Heart right ventricle (tissue), 16 donors: ENCODE data around the gene LRRC3. TPM values are rescaled to one million over a fixed set of nuclear protein-coding genes. Genes with fewer than 3 reads are reported as not detected.
A peak's percentile ranks its signal among the peaks of the same experiment; 100 is the strongest.

Experiments used
- ATAC-seq, 8 donors: fragments of 200-7000 bp; cut with Tn5 transposase; one replicate each; pipeline ENCODE4 v1.9.1; 2020; ENCODE audit warnings: mild to moderate bottlenecking in 8 of 8, moderate library complexity in 8 of 8, moderate number of reproducible peaks in 1 of 8
- DNase-seq, 2 donors: peaks; one replicate each; pipeline ENCODE4 v3.0.0-alpha.2; 2020
- H3K27ac ChIP-seq, 10 donors: fragments of 200-600 bp; sonication (generic) in 2 of 10; one replicate each; pipeline versions ENCODE4 v1.5.0 to v1.8.0; 2020 to 2022; ENCODE audit warnings: mild to moderate bottlenecking in 3 of 10
- H3K27me3 ChIP-seq, 7 donors: fragments of 200-600 bp; one replicate each; pipeline ENCODE4 v1.8.0; 2021 to 2022; ENCODE audit warnings: mild to moderate bottlenecking in 2 of 7
- H3K36me3 ChIP-seq, 9 donors: fragments of 200-600 bp; sonication (generic) in 1 of 9; one replicate each; pipeline versions ENCODE4 v1.5.0 to v1.8.0; 2020 to 2022; ENCODE audit warnings: mild to moderate bottlenecking in 2 of 9
- H3K4me1 ChIP-seq, 9 donors: fragments of 200-600 bp; sonication (generic) in 1 of 9; one replicate each; pipeline versions ENCODE4 v1.5.0 to v1.8.0; 2020 to 2022; ENCODE audit warnings: mild to moderate bottlenecking in 4 of 9
- H3K4me3 ChIP-seq, 10 donors: fragments of 200-600 bp; sonication (generic) in 2 of 10; one replicate each; pipeline versions ENCODE4 v1.5.0 to v1.8.0; 2020 to 2022; ENCODE audit warnings: mild to moderate bottlenecking in 7 of 10, moderate library complexity in 2 of 10
- H3K9me3 ChIP-seq, 11 donors: fragments of 200-600 bp in 10 of 11; sonication (generic) in 2 of 11; one replicate each; pipeline versions ENCODE4 v1.5.0 to v1.8.0; 2013 to 2022; ENCODE audit warnings: mild to moderate bottlenecking in 2 of 11, control low read depth in 1 of 11, moderate library complexity in 1 of 11
- WGBS, 2 donors: extraction: QIAGEN DNeasy Blood & Tissue Kit; methylation state at CpG; one replicate each; pipeline ENCODE4 v1.1.7; 2013; ENCODE audit warnings: inconsistent platforms in 1 of 2; 5-methylcytosine and 5-hydroxymethylcytosine counted together
- intact Hi-C, 10 donors: fragments of 100-400 bp; cut with DNase I; formaldehyde crosslinking; loops; one replicate each; pipeline versions ENCODE4 v1.11.1 to v1.14.2; 2022
- polyA plus RNA-seq, 2 donors: library from polyadenylated mRNA; stranded (reverse); fragments of 200-250 nt; gene quantifications; one replicate each; pipeline ENCODE4 v1.2.3, GENCODE V29; 2013
- total RNA-seq, 10 donors: library from RNA; stranded (reverse); fragmentation: NEBNext Ultra II Directional in 3 of 10; extraction: Animal tissue kit (Norgen Biotek cat#: 25700) in 3 of 10; gene quantifications; one replicate each; pipeline versions ENCODE4 v1.2.1 to v1.2.4, GENCODE V29; 2021 to 2023
- TF ChIP-seq, protein P1 (sequence below), 9 donors: fragments of 200-600 bp; sonication (generic) in 2 of 9; IDR thresholded peaks; one replicate each; pipeline versions ENCODE4 v1.5.0 to v1.8.0; 2021 to 2022; ENCODE audit warnings: antibody characterized with exemption in 9 of 9, mild to moderate bottlenecking in 5 of 9, moderate library complexity in 1 of 9
- donor health status: Arrhythmogenic right ventricular cardiomyopathy.
- donor health status: ischemic (EF 13 %, LVEDD 7.1; RV severe dilation, severe dysfunction).
- donor health status: healthy with polysubstance abuse.
- donor health status: DM: no; HTN: yes; CAD: no.
- donor health status: DM: no; HTN: no; CAD: no.
- donor health status: ischemic (EF 25% LVEDD 6.9; RV normal size, moderate dysfunction).
- donor health status: ischemic (EF 25% LVEDD 5.7; RV mildly dilated, moderate dysfunction).
- donor health status: healthy.
- donor health status: DM: yes; HTN: yes; CAD: no.
- donor health status: Ischemic cardiomyopathy.
- donor health status: ischemic (EF 35%, LVEDD 5.7; RV mildly dilated, moderate dysfunction).
- donor health status: nonischemic (EF 11% LVEDD 7.7; RV severe dilation, severe dysfunction).
- donor health status: DM: yes; HTN: yes; CAD: no.
- donor health status: PGD.
- donor health status: ischemic (EF 29% LVEDD 5.4; RV normal size, mild dysfunction).
- donor health status: nonischemic (EF 23%, LVEDD 6.1; RV moderate dilation, normal function).

Gene LRRC3
- total and polyA plus RNA-seq, 12 donors: 1.2 to 3.2 (median 2.0) TPM

DNA sequence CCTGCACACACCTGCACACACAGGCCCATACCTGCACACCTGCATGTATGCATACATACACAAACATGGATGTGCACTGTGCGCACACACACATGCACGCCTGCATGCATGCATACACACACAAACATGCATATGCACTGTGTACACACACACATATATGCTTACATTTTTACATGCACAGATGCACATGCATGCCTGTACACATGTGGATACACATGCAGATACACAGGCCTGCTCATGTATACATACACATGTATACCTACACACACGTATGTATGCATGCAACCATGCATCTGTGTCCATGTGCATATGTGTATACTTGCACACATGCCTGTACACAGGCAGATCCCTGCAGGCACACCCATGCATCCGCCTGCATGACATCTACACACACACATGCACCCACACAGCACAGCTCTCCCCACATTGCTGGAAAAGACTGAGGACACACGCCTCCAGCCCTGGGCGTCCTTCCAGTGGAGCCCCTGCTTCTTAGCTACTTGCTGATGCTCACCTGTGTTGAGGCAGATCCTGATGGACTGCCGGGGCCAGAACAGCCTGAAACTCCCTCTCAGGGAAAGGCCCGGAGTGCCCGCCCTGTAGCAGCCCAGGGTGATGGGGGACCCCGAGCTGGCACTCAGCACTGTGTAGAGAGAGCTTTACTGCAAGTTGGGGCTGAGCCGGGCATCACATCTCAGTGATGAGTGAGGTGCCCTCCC is 56.1 kb downstream of the LRRC3 start:
- no peaks in the 10 kb centered on the region for H3K9me3 ChIP-seq
- no peaks in the 10 kb centered on the region for H3K36me3 ChIP-seq
- DNase-seq (peak in 1 of 2 donors; percentile 2), ATAC-seq (no peak)
- peaks cover 0 to 10% (median 6%) of the 10 kb centered on the region in 9 donors for H3K4me1 ChIP-seq
- intact Hi-C loops: loop anchor here in 6 of 10 donors (5.0 to 10.0 kb wide), 3 partner anchors 231 to 283 kb away; no protein-coding TSS in a partner anchor
- 87 to 88% methylated on average over 11 of the region's 11 CpGs for WGBS, 2 donors
- no peak overlapping the region for H3K4me3 ChIP-seq
- H3K27ac ChIP-seq: no peak overlapping the region
- TF ChIP-seq, protein P1, sequence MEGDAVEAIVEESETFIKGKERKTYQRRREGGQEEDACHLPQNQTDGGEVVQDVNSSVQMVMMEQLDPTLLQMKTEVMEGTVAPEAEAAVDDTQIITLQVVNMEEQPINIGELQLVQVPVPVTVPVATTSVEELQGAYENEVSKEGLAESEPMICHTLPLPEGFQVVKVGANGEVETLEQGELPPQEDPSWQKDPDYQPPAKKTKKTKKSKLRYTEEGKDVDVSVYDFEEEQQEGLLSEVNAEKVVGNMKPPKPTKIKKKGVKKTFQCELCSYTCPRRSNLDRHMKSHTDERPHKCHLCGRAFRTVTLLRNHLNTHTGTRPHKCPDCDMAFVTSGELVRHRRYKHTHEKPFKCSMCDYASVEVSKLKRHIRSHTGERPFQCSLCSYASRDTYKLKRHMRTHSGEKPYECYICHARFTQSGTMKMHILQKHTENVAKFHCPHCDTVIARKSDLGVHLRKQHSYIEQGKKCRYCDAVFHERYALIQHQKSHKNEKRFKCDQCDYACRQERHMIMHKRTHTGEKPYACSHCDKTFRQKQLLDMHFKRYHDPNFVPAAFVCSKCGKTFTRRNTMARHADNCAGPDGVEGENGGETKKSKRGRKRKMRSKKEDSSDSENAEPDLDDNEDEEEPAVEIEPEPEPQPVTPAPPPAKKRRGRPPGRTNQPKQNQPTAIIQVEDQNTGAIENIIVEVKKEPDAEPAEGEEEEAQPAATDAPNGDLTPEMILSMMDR (IDR thresholded peaks at IDR 0.05): no peak
- H3K27me3 ChIP-seq: peaks cover 0 to 47% (median 17%) of the 10 kb centered on the region in 7 donors

Other genes with a start within 250 kb of the LRRC3 start
- 1 to 10 TPM in 9 of 10 donors, under 1 TPM in 1; 0.90 to 6.2 (median 1.6) TPM for gene ICOSLG, start 214.6 kb upstream of the LRRC3 start, total RNA-seq
- gene ICOSLG, start 214.6 kb upstream of the LRRC3 start, polyA plus RNA-seq: 1 to 10 TPM; 1.3 to 2.7 TPM
- not detected for gene DNMT3L, start 193.6 kb upstream of the LRRC3 start, total RNA-seq
- gene DNMT3L, start 193.6 kb upstream of the LRRC3 start, polyA plus RNA-seq: not detected
- gene AIRE, start 169.6 kb upstream of the LRRC3 start, total RNA-seq: under 1 TPM in 2 of 10 donors, not detected in 8; 0.05 to 0.10 TPM
- under 1 TPM in 1 of 2 donors, not detected in 1; 0.06 TPM for gene AIRE, start 169.6 kb upstream of the LRRC3 start, polyA plus RNA-seq
- 10 to 100 TPM; 34.7 to 84.4 (median 43.8) TPM for gene PFKL, start 155.5 kb upstream of the LRRC3 start, total RNA-seq
- gene PFKL, start 155.5 kb upstream of the LRRC3 start, polyA plus RNA-seq: 10 to 100 TPM; 42.6 to 56.9 TPM
- gene CFAP410, start 116.1 kb upstream of the LRRC3 start, total RNA-seq: 10 to 100 TPM; 10.9 to 15.8 (median 13.3) TPM
- 10 to 100 TPM; 27.6 to 34.7 TPM for gene CFAP410, start 116.1 kb upstream of the LRRC3 start, polyA plus RNA-seq
- gene TRPM2, start 101.9 kb upstream of the LRRC3 start, total RNA-seq: 1 to 10 TPM in 5 of 10 donors, under 1 TPM in 5; 0.34 to 8.5 (median 0.89) TPM
- 1 to 10 TPM; 1.2 to 2.4 TPM for gene TRPM2, start 101.9 kb upstream of the LRRC3 start, polyA plus RNA-seq
- not detected for gene KRTAP10-1, start 84.7 kb downstream of the LRRC3 start, total RNA-seq
- gene KRTAP10-1, start 84.7 kb downstream of the LRRC3 start, polyA plus RNA-seq: not detected
- not detected for gene KRTAP10-2, start 96.0 kb downstream of the LRRC3 start, total RNA-seq
- not detected for gene KRTAP10-2, start 96.0 kb downstream of the LRRC3 start, polyA plus RNA-seq
- not detected for gene KRTAP10-3, start 103.3 kb downstream of the LRRC3 start, total RNA-seq
- not detected for gene KRTAP10-3, start 103.3 kb downstream of the LRRC3 start, polyA plus RNA-seq
- gene KRTAP10-4, start 118.2 kb downstream of the LRRC3 start, total RNA-seq: not detected
- gene KRTAP10-4, start 118.2 kb downstream of the LRRC3 start, polyA plus RNA-seq: not detected
- not detected for gene KRTAP10-5, start 125.1 kb downstream of the LRRC3 start, total RNA-seq
- not detected for gene KRTAP10-5, start 125.1 kb downstream of the LRRC3 start, polyA plus RNA-seq
- not detected for gene KRTAP10-6, start 137.0 kb downstream of the LRRC3 start, total RNA-seq
- gene KRTAP10-6, start 137.0 kb downstream of the LRRC3 start, polyA plus RNA-seq: not detected
- gene KRTAP10-7, start 145.1 kb downstream of the LRRC3 start, total RNA-seq: not detected
- not detected for gene KRTAP10-7, start 145.1 kb downstream of the LRRC3 start, polyA plus RNA-seq
- not detected for gene KRTAP10-8, start 156.6 kb downstream of the LRRC3 start, total RNA-seq
- not detected for gene KRTAP10-8, start 156.6 kb downstream of the LRRC3 start, polyA plus RNA-seq
- not detected for gene KRTAP10-9, start 171.6 kb downstream of the LRRC3 start, total RNA-seq
- gene KRTAP10-9, start 171.6 kb downstream of the LRRC3 start, polyA plus RNA-seq: not detected
- not detected for gene KRTAP10-10, start 181.8 kb downstream of the LRRC3 start, total RNA-seq
- not detected for gene KRTAP10-10, start 181.8 kb downstream of the LRRC3 start, polyA plus RNA-seq
- not detected for gene KRTAP10-11, start 190.9 kb downstream of the LRRC3 start, total RNA-seq
- gene KRTAP10-11, start 190.9 kb downstream of the LRRC3 start, polyA plus RNA-seq: not detected
- not detected for gene KRTAP12-4, start 199.1 kb downstream of the LRRC3 start, total RNA-seq
- not detected for gene KRTAP12-4, start 199.1 kb downstream of the LRRC3 start, polyA plus RNA-seq
- not detected for gene KRTAP12-3, start 202.4 kb downstream of the LRRC3 start, total RNA-seq
- not detected for gene KRTAP12-3, start 202.4 kb downstream of the LRRC3 start, polyA plus RNA-seq
- gene KRTAP12-2, start 211.4 kb downstream of the LRRC3 start, total RNA-seq: not detected
- not detected for gene KRTAP12-2, start 211.4 kb downstream of the LRRC3 start, polyA plus RNA-seq
- gene KRTAP12-1, start 226.7 kb downstream of the LRRC3 start, total RNA-seq: not detected
- not detected for gene KRTAP12-1, start 226.7 kb downstream of the LRRC3 start, polyA plus RNA-seq
- gene KRTAP10-12, start 241.7 kb downstream of the LRRC3 start, total RNA-seq: not detected
- not detected for gene KRTAP10-12, start 241.7 kb downstream of the LRRC3 start, polyA plus RNA-seq